ENCODE data around the gene GPC6.

Gene GPC6

GRCh38 chr13:94145966-94146365 lies 919.4 kb downstream of the GPC6 start:
- TF ChIP-seq CTCF (conservative IDR thresholded peaks at IDR 0.05), result no peak
- TF ChIP-seq ZFX (IDR thresholded peaks at IDR 0.05), result no peak
- no peak overlapping the region for H3K27ac ChIP-seq

GRCh38 chr13:94153586-94153985 lies 927.0 kb downstream of the GPC6 start:
- H3K27ac ChIP-seq, result no peak overlapping the region
- TF ChIP-seq ZFX (IDR thresholded peaks at IDR 0.05) (no peak), CTCF (conservative IDR thresholded peaks at IDR 0.05) (no peak)

GRCh38 chr13:94154367-94154766 lies 927.8 kb downstream of the GPC6 start:
- no peak for TF ChIP-seq CTCF (conservative IDR thresholded peaks at IDR 0.05)
- no peak for TF ChIP-seq ZFX (IDR thresholded peaks at IDR 0.05)
- H3K27ac ChIP-seq, result no peak overlapping the region

GRCh38 chr13:94157705-94158218 lies 931.2 kb downstream of the GPC6 start:
- peak overlapping the region; percentile 24; the same call in 1 of the 2 replicates for H3K27ac ChIP-seq
- TF ChIP-seq CTCF (conservative IDR thresholded peaks at IDR 0.05) (no peak), ZFX (IDR thresholded peaks at IDR 0.05) (no peak)

- H3K27ac ChIP-seq, result no peak overlapping the region
- TF ChIP-seq CTCF (conservative IDR thresholded peaks at IDR 0.05) (no peak), ZFX (IDR thresholded peaks at IDR 0.05) (no peak)
These were observed 934.3 kb downstream of the GPC6 start for GRCh38 chr13:94160875-94161274.

GRCh38 chr13:94162289-94162688 lies 935.7 kb downstream of the GPC6 start:
- H3K27ac ChIP-seq, result no peak overlapping the region
- TF ChIP-seq ZFX (IDR thresholded peaks at IDR 0.05) (no peak), CTCF (conservative IDR thresholded peaks at IDR 0.05) (no peak)

- TF ChIP-seq CTCF (conservative IDR thresholded peaks at IDR 0.05), result no peak
These were observed 936.9 kb downstream of the GPC6 start for GRCh38 chr13:94163535-94163934.

More at GRCh38 chr13:94163535-94163934, 936.9 kb downstream of the GPC6 start:
- H3K27ac ChIP-seq, result no peak overlapping the region
